Panc1 (cell line): Measurements from ENCODE around the gene SATB1. TPM values are rescaled to one million over a fixed set of nuclear protein-coding genes. Genes with fewer than 3 reads are reported as not detected.

Experiments used
- ATAC-seq: fragments of 200-7000 bp; cut with Tn5 transposase; 2 replicates; pipeline ENCODE4 v1.9.1; 2020; ENCODE audit warnings: mild to moderate bottlenecking, moderate library complexity
- BruUV-seq: library from RNA; stranded (reverse); fragments of 400-500 nt; replicated peaks from 2 replicates; lab custom pipeline; 2021; lab: Mats Ljungman, UMichigan
- CTCF ChIA-PET: fragments of 300-600 bp; sonication (Branson Sonifier 250); formaldehyde crosslinking; loops from one replicate; lab custom pipeline; 2022; ENCODE audit warnings: antibody characterized with exemption; lab: Charles Lee
- POLR2A ChIA-PET: fragments of 300-600 bp; sonication (Branson Sonifier 250); formaldehyde crosslinking; loops from one replicate; lab custom pipeline; 2022; ENCODE audit warnings: antibody characterized with exemption; lab: Charles Lee
- DNase-seq: peaks from one replicate; pipeline ENCODE4 v3.0.0-alpha.2; 2010; ENCODE audit warnings: low read depth, low spot score
- H3K27ac ChIP-seq: 2 replicates; pipeline ENCODE4 v1.5.1; 2011; ENCODE audit warnings: mild to moderate bottlenecking, low read length, inconsistent platforms
- H3K27me3 ChIP-seq: fragments of 200-500 bp; sonication (Bioruptor generic); 2 replicates; pipeline ENCODE4 v1.6.0; 2014; ENCODE audit warnings: low read length, inconsistent platforms; ENCODE audit not compliant: control insufficient read depth, insufficient read depth
- H3K36me3 ChIP-seq: fragments of 200-500 bp; sonication (Bioruptor generic); 2 replicates; pipeline ENCODE4 v1.5.1; 2014; ENCODE audit warnings: inconsistent platforms, mild to moderate bottlenecking, low read length, moderate library complexity; ENCODE audit not compliant: control insufficient read depth, insufficient read depth
- H3K4me1 ChIP-seq: 2 replicates; pipeline ENCODE4 v1.5.1; 2011; ENCODE audit warnings: inconsistent platforms, mild to moderate bottlenecking, low read length, moderate library complexity; ENCODE audit not compliant: control insufficient read depth, insufficient read depth
- H3K4me3 ChIP-seq, 2 experiments: 2 replicates each; pipeline ENCODE4 v1.5.1; 2011 to 2012; ENCODE audit warnings: low read depth in 2 of 2, low read length in 2 of 2, mild to moderate bottlenecking in 2 of 2, inconsistent platforms in 1 of 2, moderate library complexity in 1 of 2
- H3K9me3 ChIP-seq: fragments of 200-500 bp; sonication (Bioruptor generic); 2 replicates; pipeline ENCODE4 v1.5.1; 2014; ENCODE audit warnings: low read depth, mild to moderate bottlenecking, inconsistent platforms, low read length, moderate library complexity; ENCODE audit not compliant: control insufficient read depth, insufficient read depth
- POLR2AphosphoS5 ChIP-seq: IDR thresholded peaks from 2 replicates; pipeline ENCODE4 v1.6.1; 2012; ENCODE audit warnings: mild to moderate bottlenecking, low read depth, low read length, moderate library complexity
- SIN3A ChIP-seq: IDR thresholded peaks from 2 replicates; pipeline ENCODE4 v1.6.1; 2012; ENCODE audit warnings: low read depth, mild to moderate bottlenecking, low read length, moderate library complexity, borderline replicate concordance; ENCODE audit not compliant: insufficient read depth
- TCF7L2 ChIP-seq: IDR thresholded peaks from 2 replicates; pipeline ENCODE4 v1.6.1; 2011; ENCODE audit warnings: mild to moderate bottlenecking, low read depth, low read length, inconsistent platforms
- in situ Hi-C: cut with HindIII; loops from 2 replicates; pipeline ENCODE4 v1.10.0; 2016; ENCODE audit warnings: low sequenced_read_pairs, low pct_unique_long_range_greater_than_20kb
- intact Hi-C: fragments of 100-400 bp; cut with micrococcal nuclease; formaldehyde crosslinking; loops from one replicate; pipeline ENCODE4 v1.10.0; 2022; ENCODE audit not compliant: unreplicated experiment
- total RNA-seq: library from RNA; stranded (reverse); gene quantifications from one replicate; pipeline ENCODE4 v1.2.1, GENCODE V29; 2021; ENCODE audit not compliant: unreplicated experiment
- TF ChIP-seq, protein P1 (sequence below): fragments of 450-650 bp; IDR thresholded peaks from 2 replicates; pipeline ENCODE4 v1.5.1; 2017; ENCODE audit warnings: mild to moderate bottlenecking
- TF ChIP-seq, protein P2 (sequence below), 2 experiments: IDR thresholded peaks; 2 replicates each; pipeline ENCODE4 v1.6.1; 2011 to 2012; ENCODE audit warnings: low read depth in 2 of 2, control low read depth in 1 of 2, low read length in 1 of 2, mild to moderate bottlenecking in 1 of 2, moderate library complexity in 1 of 2; ENCODE audit not compliant: insufficient read depth in 1 of 2

Gene SATB1
- total RNA-seq, 1 experiment from 2014 or later = 0.31 TPM

DNA sequence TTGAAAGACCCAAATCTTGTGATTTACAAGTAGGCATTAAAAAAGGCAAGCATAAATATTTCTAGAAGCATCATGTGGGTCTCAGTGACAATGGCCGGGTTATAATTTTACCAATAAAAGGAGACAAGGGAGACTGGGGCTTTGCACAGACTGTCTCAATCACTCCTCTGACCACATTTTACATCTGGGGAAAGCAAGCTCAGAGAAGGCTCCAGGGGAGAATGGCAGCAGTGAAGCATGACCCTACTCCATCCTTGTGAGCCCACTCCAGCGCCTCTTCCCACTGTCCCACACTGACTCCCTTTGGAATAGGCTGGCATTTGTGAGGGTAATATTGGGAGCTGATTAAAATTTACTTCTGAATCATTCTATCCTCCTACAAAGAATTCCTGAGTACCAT is 61.8 kb downstream of the SATB1 start:
- intact Hi-C loops (no loop called here), in situ Hi-C loops (no loop called here)
- Histone ChIP-seq H3K36me3 (no peaks in the 10 kb centered on the region), H3K27me3 (no peaks in the 10 kb centered on the region), H3K4me1 (no peaks in the 10 kb centered on the region), H3K4me3 (no peak overlapping the region), H3K27ac (no peak overlapping the region), H3K9me3 (no peaks in the 10 kb centered on the region)
- BruUV-seq = no TSS peak
- ATAC-seq (no peak), DNase-seq (no peak)
- TF ChIP-seq TCF7L2 (no peak), SIN3A (no peak), POLR2AphosphoS5 (no peak)
- TF ChIP-seq, protein P1, sequence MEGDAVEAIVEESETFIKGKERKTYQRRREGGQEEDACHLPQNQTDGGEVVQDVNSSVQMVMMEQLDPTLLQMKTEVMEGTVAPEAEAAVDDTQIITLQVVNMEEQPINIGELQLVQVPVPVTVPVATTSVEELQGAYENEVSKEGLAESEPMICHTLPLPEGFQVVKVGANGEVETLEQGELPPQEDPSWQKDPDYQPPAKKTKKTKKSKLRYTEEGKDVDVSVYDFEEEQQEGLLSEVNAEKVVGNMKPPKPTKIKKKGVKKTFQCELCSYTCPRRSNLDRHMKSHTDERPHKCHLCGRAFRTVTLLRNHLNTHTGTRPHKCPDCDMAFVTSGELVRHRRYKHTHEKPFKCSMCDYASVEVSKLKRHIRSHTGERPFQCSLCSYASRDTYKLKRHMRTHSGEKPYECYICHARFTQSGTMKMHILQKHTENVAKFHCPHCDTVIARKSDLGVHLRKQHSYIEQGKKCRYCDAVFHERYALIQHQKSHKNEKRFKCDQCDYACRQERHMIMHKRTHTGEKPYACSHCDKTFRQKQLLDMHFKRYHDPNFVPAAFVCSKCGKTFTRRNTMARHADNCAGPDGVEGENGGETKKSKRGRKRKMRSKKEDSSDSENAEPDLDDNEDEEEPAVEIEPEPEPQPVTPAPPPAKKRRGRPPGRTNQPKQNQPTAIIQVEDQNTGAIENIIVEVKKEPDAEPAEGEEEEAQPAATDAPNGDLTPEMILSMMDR = no peak
- TF ChIP-seq, protein P2, sequence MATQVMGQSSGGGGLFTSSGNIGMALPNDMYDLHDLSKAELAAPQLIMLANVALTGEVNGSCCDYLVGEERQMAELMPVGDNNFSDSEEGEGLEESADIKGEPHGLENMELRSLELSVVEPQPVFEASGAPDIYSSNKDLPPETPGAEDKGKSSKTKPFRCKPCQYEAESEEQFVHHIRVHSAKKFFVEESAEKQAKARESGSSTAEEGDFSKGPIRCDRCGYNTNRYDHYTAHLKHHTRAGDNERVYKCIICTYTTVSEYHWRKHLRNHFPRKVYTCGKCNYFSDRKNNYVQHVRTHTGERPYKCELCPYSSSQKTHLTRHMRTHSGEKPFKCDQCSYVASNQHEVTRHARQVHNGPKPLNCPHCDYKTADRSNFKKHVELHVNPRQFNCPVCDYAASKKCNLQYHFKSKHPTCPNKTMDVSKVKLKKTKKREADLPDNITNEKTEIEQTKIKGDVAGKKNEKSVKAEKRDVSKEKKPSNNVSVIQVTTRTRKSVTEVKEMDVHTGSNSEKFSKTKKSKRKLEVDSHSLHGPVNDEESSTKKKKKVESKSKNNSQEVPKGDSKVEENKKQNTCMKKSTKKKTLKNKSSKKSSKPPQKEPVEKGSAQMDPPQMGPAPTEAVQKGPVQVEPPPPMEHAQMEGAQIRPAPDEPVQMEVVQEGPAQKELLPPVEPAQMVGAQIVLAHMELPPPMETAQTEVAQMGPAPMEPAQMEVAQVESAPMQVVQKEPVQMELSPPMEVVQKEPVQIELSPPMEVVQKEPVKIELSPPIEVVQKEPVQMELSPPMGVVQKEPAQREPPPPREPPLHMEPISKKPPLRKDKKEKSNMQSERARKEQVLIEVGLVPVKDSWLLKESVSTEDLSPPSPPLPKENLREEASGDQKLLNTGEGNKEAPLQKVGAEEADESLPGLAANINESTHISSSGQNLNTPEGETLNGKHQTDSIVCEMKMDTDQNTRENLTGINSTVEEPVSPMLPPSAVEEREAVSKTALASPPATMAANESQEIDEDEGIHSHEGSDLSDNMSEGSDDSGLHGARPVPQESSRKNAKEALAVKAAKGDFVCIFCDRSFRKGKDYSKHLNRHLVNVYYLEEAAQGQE (IDR thresholded peaks at IDR 0.05; ENCODE audit: insufficient read depth in 1 of 2, low read depth in 2 of 2, low read length in 1 of 2) = no peak
- POLR2A ChIA-PET = no interaction called here
- CTCF ChIA-PET = no interaction called here

DNA sequence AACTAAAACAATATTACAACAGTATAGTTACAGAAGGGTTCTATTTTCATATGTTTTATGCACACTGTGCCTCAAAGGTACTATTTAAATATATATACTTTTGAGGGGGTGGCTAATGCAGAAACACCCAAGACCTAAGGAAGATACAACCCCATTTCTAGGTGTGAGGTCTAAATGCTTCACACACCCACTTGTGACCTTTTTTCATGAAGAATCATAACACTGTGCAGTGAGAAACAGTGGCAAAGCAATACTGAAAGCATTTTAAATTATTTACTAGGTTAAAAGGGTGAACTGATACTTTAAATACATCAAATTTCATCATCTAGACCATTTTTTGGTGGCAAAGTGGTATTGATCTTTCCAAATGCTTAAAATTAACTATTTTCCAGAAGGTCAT is 67.4 kb downstream of the SATB1 start:
- no peaks in the 10 kb centered on the region for H3K36me3 ChIP-seq
- H3K27ac ChIP-seq = no peak overlapping the region
- no peak overlapping the region for H3K4me3 ChIP-seq
- in situ Hi-C loops (no loop called here), intact Hi-C loops (no loop called here)
- H3K27me3 ChIP-seq = no peaks in the 10 kb centered on the region
- TF ChIP-seq SIN3A = no peak
- no peak for TF ChIP-seq TCF7L2
- TF ChIP-seq, protein P2 (IDR thresholded peaks at IDR 0.05; ENCODE audit: insufficient read depth in 1 of 2, low read depth in 2 of 2, low read length in 1 of 2) = no peak
- TF ChIP-seq POLR2AphosphoS5 = no peak
- TF ChIP-seq, protein P1 = no peak
- ChIA-PET CTCF (no interaction called here), POLR2A (no interaction called here)
- no TSS peak for BruUV-seq
- no peaks in the 10 kb centered on the region for H3K4me1 ChIP-seq
- ATAC-seq (no peak), DNase-seq (no peak)
- no peaks in the 10 kb centered on the region for H3K9me3 ChIP-seq
